GM12878 (cell line): ENCODE results near the gene NDRG4. TPM values are rescaled to one million over a fixed set of nuclear protein-coding genes. Genes with fewer than 3 reads are reported as not detected.

Experiments used
- ATAC-seq: fragments of 200-7000 bp; cut with Tn5 transposase; 3 replicates; pipeline ENCODE4 v1.9.1; 2020; ENCODE audit warnings: mild to moderate bottlenecking, moderate library complexity
- BruUV-seq: library from RNA; stranded (reverse); fragments of 400-500 nt; replicated peaks from 2 replicates; lab custom pipeline; 2021; lab: Mats Ljungman, UMichigan
- CTCF ChIA-PET: fragments of 300-600 bp; sonication (Branson Sonifier 250); formaldehyde crosslinking; extraction: SDS; loops from one replicate; lab custom pipeline; 2021; ENCODE audit warnings: inconsistent platforms; lab: Yijun Ruan, JAX
- POLR2A ChIA-PET: fragments of 350-600 bp; formaldehyde crosslinking; extraction: SDS; loops from one replicate; lab custom pipeline; 2021; ENCODE audit warnings: inconsistent platforms; lab: Charles Lee
- RAD21 ChIA-PET: fragments of 300-600 bp; sonication (Branson Sonifier 250); formaldehyde crosslinking; loops from one replicate; lab custom pipeline; 2023; ENCODE audit warnings: antibody characterized with exemption; ENCODE audit not compliant: unreplicated experiment; lab: Charles Lee
- SMC1A ChIA-PET: fragments of 300-600 bp; sonication (Branson Sonifier 250); formaldehyde crosslinking; loops from one replicate; lab custom pipeline; 2023; ENCODE audit not compliant: unreplicated experiment, uncharacterized antibody; lab: Charles Lee
- DNase-seq: peaks from one replicate; pipeline ENCODE4 v3.0.0-alpha.2; 2011; ENCODE audit warnings: low read depth, low spot score
- FAIRE-seq: peaks from 3 replicates; lab custom pipeline; 2011; peaks lifted over from hg19 to GRCh38; lab: Jason Lieb, UNC
- H2AFZ ChIP-seq: 2 replicates; pipeline ENCODE4 v1.6.0; 2011; ENCODE audit warnings: low read depth, low read length, control low read depth; ENCODE audit not compliant: control insufficient read depth
- H3K27ac ChIP-seq: 2 replicates; pipeline ENCODE4 v1.5.1; 2011; ENCODE audit warnings: control low read depth; ENCODE audit not compliant: control insufficient read depth, insufficient read depth
- H3K27me3 ChIP-seq, 2 experiments: replicated peaks in 1 of 2; 2 replicates each; pipeline versions ENCODE4 v1.6.0 to v1.6.1; 2011; ENCODE audit warnings: low read length in 1 of 2; ENCODE audit not compliant: control insufficient read depth in 2 of 2, insufficient read depth in 2 of 2
- H3K36me3 ChIP-seq, 2 experiments: 2 replicates each; pipeline ENCODE4 v1.5.1; 2011; ENCODE audit warnings: low read length in 1 of 2; ENCODE audit not compliant: control insufficient read depth in 2 of 2, insufficient read depth in 2 of 2
- H3K4me1 ChIP-seq: 2 replicates; pipeline ENCODE4 v1.6.1; 2011; ENCODE audit warnings: mild to moderate bottlenecking, low read length, moderate library complexity, mixed read lengths; ENCODE audit not compliant: control insufficient read depth, insufficient read depth
- H3K4me2 ChIP-seq: 2 replicates; pipeline ENCODE4 v1.6.0; 2011; ENCODE audit warnings: control low read depth; ENCODE audit not compliant: control insufficient read depth, insufficient read depth
- H3K4me3 ChIP-seq: fragments of 200-600 bp; sonication (generic); 2 replicates; pipeline ENCODE4 v1.5.1; 2016
- H3K79me2 ChIP-seq: 2 replicates; pipeline ENCODE4 v1.6.0; 2011; ENCODE audit warnings: low read length; ENCODE audit not compliant: control insufficient read depth, insufficient read depth
- H3K9ac ChIP-seq: 2 replicates; pipeline ENCODE4 v1.8.0; 2011; ENCODE audit warnings: low read length, control low read depth, mixed read lengths; ENCODE audit not compliant: control insufficient read depth, insufficient read depth
- H3K9me3 ChIP-seq: replicated peaks from 3 replicates; pipeline ENCODE4 v1.5.1; 2011; ENCODE audit warnings: mild to moderate bottlenecking, low read length; ENCODE audit not compliant: control insufficient read depth, insufficient read depth
- H4K20me1 ChIP-seq: 2 replicates; pipeline ENCODE4 v1.6.0; 2011; ENCODE audit not compliant: control insufficient read depth, insufficient read depth
- IKZF2 ChIP-seq, 2 experiments: fragments of 450-650 bp; IDR thresholded peaks; 2 replicates each; pipeline ENCODE4 v1.6.1; 2017; ENCODE audit warnings: mild to moderate bottlenecking in 2 of 2, moderate library complexity in 2 of 2
- MYC ChIP-seq: IDR thresholded peaks from 2 replicates; pipeline ENCODE4 v1.6.1; 2011; ENCODE audit warnings: mild to moderate bottlenecking, low read length, moderate library complexity, inconsistent platforms; ENCODE audit not compliant: insufficient read depth, insufficient replicate concordance, insufficient read length, severe bottlenecking
- WGBS: methylation state at CpG from one replicate; pipeline ENCODE4 v1.1.6; 2016; ENCODE audit warnings: low lambda C conversion rate; ENCODE audit not compliant: insufficient replicate concordance, insufficient coverage; ENCODE audit errors: missing lambda C conversion rate; 5-methylcytosine and 5-hydroxymethylcytosine counted together
- in situ Hi-C: fragments of 300-500 bp; cut with MboI; formaldehyde crosslinking; loops from 9 replicates; pipeline ENCODE4 v1.14.3; 2018; ENCODE audit warnings: mixed read lengths
- intact Hi-C: fragments of 100-400 bp; cut with micrococcal nuclease; formaldehyde crosslinking; loops from one replicate; pipeline ENCODE4 v1.14.2; 2022; ENCODE audit not compliant: unreplicated experiment
- polyA plus RNA-seq, 11 experiments: library from polyadenylated mRNA; depleted of rRNA in 4 of 11; unstranded in 6 of 11; stranded (reverse) in 5 of 11; fragments of >200 nt; fragmentation: Nextera tagmentation in 4 of 11; fragmentation: Illumina TruSeq in 1 of 11; extraction: Ambion mirVana in 4 of 11; extraction: Trizol in 1 of 11; gene quantifications; 1 replicate in 1 of 11; 2 replicates in 10 of 11; pipeline versions ENCODE4 v1.2.1 to v1.2.3, GENCODE V29; 2011 to 2016; ENCODE audit warnings: inconsistent platforms in 2 of 11, missing spikeins in 2 of 11, low read depth in 1 of 11
- total RNA-seq, 4 experiments: library from RNA; depleted of rRNA in 3 of 4; stranded (reverse); fragments of >200 nt in 3 of 4; fragmentation: Illumina TruSeq in 1 of 4; extraction: Trizol in 1 of 4; gene quantifications; 2 replicates each; pipeline versions ENCODE4 v1.2.1 to v1.2.3, GENCODE V29; 2013 to 2021
- TF ChIP-seq, protein P1 (sequence below): fragments of 450-650 bp; IDR thresholded peaks from 2 replicates; pipeline ENCODE4 v1.6.1; 2018; ENCODE audit warnings: mild to moderate bottlenecking, low read depth, moderate library complexity; ENCODE audit not compliant: partially characterized antibody
- TF ChIP-seq, protein P2 (sequence below): fragments of 450-650 bp; IDR thresholded peaks from 2 replicates; pipeline ENCODE4 v1.6.1; 2017; ENCODE audit warnings: antibody characterized with exemption, mild to moderate bottlenecking, moderate library complexity
- TF ChIP-seq, protein P3 (sequence below): fragments of 450-650 bp; IDR thresholded peaks from 2 replicates; pipeline ENCODE4 v1.6.1; 2017; ENCODE audit warnings: borderline replicate concordance

The NDRG4 gene
- total and polyA plus RNA-seq, 10 of the 15 experiments (the other 5 are each of a cell fraction or from before 2014, with no cell fraction given), result 0.33 to 3.8 (median 2.5) TPM

DNA sequence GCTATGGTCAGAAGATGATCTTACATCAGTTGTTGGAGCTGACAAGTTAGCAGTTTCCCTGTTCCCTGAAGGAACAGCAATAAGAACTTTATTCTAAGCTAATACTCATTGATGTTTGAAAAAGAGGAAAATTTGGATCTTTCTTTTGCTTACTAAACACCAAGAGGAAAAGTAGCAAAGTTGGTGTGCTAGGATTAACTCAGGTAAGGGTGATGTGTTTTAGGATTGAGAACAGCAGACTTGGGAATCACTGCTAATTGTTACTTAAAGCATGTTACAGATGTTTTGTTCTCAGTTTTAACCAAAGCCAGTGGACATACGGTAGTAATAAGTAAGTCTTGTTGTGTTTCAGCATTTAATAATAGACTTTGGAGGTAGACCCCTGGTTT, 19.0 kb downstream of the NDRG4 start:
- POLR2A ChIA-PET, result interaction anchor here (0.8 to 1.2 kb wide), 3 partner anchors 70 to 416 kb away, joined by 3 to 6 read pairs (median 4); no protein-coding TSS in a partner anchor
- no TSS peak for BruUV-seq
- in situ Hi-C loops (loop anchor here (25.0 kb wide), 1 partner anchor 218 kb away; the partner anchor contains the start of gene GOT2), intact Hi-C loops (loop anchor here (1.0 kb wide), 1 partner anchor 111 kb away; no protein-coding TSS in a partner anchor)
- Histone ChIP-seq H3K27ac (peak overlapping the region; percentile 67), H3K4me1 (peaks cover 43% of the 10 kb centered on the region), H4K20me1 (no peaks in the 10 kb centered on the region), H3K9me3 (no peaks in the 10 kb centered on the region), H3K79me2 (peaks cover 11% of the 10 kb centered on the region), H3K36me3 (peaks cover 13 to 31% of the 10 kb centered on the region in 2 experiments), H2AFZ (no peak overlapping the region), H3K9ac (peak overlapping the region; percentile 9; the same call in 1 of the 2 replicates), H3K27me3 (no peaks in the 10 kb centered on the region), H3K4me3 (0 out of 2 replicates have a peak overlapping the region, but pooled peaks have one; percentile 4), H3K4me2 (peak overlapping the region; percentile 76)
- TF ChIP-seq, protein P1, sequence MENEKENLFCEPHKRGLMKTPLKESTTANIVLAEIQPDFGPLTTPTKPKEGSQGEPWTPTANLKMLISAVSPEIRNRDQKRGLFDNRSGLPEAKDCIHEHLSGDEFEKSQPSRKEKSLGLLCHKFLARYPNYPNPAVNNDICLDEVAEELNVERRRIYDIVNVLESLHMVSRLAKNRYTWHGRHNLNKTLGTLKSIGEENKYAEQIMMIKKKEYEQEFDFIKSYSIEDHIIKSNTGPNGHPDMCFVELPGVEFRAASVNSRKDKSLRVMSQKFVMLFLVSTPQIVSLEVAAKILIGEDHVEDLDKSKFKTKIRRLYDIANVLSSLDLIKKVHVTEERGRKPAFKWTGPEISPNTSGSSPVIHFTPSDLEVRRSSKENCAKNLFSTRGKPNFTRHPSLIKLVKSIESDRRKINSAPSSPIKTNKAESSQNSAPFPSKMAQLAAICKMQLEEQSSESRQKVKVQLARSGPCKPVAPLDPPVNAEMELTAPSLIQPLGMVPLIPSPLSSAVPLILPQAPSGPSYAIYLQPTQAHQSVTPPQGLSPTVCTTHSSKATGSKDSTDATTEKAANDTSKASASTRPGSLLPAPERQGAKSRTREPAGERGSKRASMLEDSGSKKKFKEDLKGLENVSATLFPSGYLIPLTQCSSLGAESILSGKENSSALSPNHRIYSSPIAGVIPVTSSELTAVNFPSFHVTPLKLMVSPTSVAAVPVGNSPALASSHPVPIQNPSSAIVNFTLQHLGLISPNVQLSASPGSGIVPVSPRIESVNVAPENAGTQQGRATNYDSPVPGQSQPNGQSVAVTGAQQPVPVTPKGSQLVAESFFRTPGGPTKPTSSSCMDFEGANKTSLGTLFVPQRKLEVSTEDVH, result no peak
- TF ChIP-seq IKZF2 (IDR thresholded peaks at IDR 0.05) (0 out of 4 replicates have a peak, but pooled peaks of 1 of the 2 experiments have one; percentile 3), MYC (no peak)
- TF ChIP-seq, protein P2, sequence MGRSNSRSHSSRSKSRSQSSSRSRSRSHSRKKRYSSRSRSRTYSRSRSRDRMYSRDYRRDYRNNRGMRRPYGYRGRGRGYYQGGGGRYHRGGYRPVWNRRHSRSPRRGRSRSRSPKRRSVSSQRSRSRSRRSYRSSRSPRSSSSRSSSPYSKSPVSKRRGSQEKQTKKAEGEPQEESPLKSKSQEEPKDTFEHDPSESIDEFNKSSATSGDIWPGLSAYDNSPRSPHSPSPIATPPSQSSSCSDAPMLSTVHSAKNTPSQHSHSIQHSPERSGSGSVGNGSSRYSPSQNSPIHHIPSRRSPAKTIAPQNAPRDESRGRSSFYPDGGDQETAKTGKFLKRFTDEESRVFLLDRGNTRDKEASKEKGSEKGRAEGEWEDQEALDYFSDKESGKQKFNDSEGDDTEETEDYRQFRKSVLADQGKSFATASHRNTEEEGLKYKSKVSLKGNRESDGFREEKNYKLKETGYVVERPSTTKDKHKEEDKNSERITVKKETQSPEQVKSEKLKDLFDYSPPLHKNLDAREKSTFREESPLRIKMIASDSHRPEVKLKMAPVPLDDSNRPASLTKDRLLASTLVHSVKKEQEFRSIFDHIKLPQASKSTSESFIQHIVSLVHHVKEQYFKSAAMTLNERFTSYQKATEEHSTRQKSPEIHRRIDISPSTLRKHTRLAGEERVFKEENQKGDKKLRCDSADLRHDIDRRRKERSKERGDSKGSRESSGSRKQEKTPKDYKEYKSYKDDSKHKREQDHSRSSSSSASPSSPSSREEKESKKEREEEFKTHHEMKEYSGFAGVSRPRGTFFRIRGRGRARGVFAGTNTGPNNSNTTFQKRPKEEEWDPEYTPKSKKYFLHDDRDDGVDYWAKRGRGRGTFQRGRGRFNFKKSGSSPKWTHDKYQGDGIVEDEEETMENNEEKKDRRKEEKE, result no peak
- TF ChIP-seq, protein P3, sequence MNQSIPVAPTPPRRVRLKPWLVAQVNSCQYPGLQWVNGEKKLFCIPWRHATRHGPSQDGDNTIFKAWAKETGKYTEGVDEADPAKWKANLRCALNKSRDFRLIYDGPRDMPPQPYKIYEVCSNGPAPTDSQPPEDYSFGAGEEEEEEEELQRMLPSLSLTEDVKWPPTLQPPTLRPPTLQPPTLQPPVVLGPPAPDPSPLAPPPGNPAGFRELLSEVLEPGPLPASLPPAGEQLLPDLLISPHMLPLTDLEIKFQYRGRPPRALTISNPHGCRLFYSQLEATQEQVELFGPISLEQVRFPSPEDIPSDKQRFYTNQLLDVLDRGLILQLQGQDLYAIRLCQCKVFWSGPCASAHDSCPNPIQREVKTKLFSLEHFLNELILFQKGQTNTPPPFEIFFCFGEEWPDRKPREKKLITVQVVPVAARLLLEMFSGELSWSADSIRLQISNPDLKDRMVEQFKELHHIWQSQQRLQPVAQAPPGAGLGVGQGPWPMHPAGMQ, result no peak
- no peak for DNase-seq
- 0% methylated on average over 1 of the region's 1 CpG for WGBS
- RAD21 ChIA-PET, result interaction anchor here (0.9 to 1.6 kb wide), 5 partner anchors 31 to 237 kb away, joined by 3 to 8 read pairs (median 5); no protein-coding TSS in a partner anchor
- CTCF ChIA-PET, result interaction anchor here (0.6 to 3.8 kb wide), 12 partner anchors 24 to 237 kb away, joined by 3 to 18 read pairs (median 4); no protein-coding TSS in a partner anchor
- no peak for FAIRE-seq
- ATAC-seq, result no peak
- SMC1A ChIA-PET, result interaction anchor here (0.9 to 2.7 kb wide), 12 partner anchors 9 to 237 kb away, joined by 3 to 11 read pairs (median 4); no protein-coding TSS in a partner anchor
